Ramos (cell line): ENCODE results near the gene KRT4.
"Not testable (repeated sequence)": the region's sequence is repeated elsewhere in the genome, so short reads cannot be mapped to it uniquely, and the experiment has no call there.

ENCODE experiments used
- in situ Hi-C: fragments of 300-500 bp; cut with MboI; formaldehyde crosslinking; loops from one replicate; pipeline ENCODE4 v1.14.3; 2022; ENCODE audit warnings: low sequenced_read_pairs; ENCODE audit not compliant: unreplicated experiment

The KRT4 gene

DNA sequence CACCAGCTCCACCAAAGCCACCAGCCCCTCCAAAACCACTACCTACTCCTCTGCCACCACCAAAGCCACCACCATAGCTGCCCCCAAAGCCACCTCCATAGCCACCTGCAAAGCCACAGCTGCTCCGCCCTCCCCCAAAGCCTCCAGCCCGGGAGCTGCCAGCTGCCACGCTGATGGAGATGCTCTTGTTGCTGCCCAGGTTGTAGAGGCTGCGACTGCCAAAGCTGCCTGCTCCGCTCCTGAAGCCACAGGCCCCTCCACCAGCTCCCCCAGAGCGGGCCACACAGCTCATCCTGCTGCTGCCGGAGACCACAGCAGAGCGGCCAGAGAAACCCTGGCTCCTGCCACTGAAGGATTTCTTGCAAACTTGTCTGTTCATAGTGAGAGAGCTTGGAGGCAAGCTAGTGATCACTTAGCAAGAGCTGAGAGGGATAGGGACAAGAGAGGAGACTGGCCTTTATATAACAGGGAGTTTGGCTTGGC lies 37.0 kb downstream of the KRT4 start, which contains the start of gene KRT76:
TSS of gene KRT76 (minus strand) at position 433 of the 483 bp plus-strand sequence. CDS start at position 379, 54 bp downstream.
- in situ Hi-C loops: no loop called here

DNA sequence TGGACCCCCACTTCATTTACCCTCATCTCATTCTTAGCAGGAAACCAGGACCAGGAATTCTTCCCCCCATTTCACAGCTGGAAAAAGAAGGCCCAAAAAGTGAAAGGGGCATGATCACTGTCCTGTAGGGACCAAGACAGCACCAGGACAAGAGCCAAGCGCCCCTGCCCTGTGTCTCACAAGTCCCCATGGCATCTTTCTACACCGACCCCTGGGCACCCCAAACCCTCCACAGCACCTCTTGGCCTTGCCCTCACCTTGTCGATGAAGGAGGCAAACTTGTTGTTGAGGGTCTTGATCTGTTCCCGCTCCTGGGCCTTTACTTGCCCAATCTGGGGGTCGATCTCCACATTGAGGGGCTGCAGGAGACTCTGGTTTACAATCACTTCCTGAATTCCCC lies 37.5 kb downstream of the KRT4 start:
- in situ Hi-C loops: no loop called here

DNA sequence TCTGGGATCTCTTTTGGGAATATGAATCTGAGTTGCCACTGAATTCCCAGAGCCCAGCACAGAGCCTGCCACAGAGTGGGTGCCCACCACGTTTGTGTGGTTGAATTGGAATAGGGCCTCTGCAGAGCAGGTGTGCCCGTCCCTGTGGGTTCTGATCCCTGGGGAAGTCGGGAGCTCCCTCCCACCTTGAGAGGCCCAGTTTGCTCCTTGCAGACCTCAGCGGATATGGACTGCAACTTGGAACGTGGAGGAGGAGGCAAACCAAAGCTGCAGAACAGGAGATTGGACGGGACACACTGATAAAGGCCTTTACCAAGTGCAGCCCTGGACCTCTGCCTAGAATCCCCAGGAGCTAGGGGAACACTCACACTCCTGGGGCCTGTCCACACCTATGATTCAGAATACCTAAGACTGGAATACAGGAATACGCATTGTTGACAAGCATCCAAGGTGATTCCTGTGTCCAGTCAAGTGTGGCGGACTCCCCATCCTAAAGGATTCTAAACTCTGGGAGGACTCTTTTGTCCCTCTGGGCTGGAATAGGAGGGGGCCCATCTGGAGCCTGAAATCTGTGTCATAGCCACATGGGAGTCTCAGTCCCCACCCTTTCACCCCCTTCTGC lies 39.2 kb downstream of the KRT4 start:
- in situ Hi-C loops: no loop called here

DNA sequence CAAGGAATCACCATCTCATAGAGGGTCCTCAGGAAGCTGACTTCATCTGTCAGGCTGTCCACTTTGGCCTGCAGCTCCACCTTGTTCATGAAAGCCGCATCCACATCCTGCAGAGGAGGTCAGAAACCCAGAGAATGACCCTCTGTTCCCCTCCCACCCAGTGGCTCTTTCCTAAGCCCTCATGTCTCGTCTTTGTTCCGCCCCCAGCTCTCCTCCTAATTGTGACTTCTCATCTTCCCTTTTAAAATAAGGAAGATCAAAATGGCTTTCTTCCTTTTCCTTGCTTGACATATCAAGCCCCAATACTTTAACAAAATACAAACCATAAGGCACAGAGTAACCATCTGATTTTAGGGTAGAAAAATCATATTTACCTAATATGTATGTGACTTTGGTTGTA lies 41.1 kb downstream of the KRT4 start:
- in situ Hi-C loops: no loop called here

DNA sequence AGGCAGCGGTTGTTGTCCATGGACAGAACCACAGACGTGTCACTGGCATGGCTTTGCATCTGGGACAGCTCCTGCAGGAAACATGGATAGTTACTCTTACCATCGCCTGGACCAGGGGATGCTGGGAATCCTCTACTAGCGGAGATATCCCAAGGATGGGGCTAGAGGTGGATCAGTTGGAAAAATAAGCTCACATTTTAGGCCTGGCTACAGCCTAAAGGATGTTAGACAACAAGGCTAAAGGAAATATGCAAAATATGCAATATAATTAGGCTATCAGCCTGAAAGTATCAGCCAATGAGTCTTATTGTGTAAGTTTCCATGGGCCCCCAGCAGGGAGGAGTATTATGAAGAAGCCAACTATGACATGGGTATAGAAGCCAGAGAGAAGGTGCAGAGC lies 41.7 kb downstream of the KRT4 start:
- in situ Hi-C loops: no loop called here

DNA sequence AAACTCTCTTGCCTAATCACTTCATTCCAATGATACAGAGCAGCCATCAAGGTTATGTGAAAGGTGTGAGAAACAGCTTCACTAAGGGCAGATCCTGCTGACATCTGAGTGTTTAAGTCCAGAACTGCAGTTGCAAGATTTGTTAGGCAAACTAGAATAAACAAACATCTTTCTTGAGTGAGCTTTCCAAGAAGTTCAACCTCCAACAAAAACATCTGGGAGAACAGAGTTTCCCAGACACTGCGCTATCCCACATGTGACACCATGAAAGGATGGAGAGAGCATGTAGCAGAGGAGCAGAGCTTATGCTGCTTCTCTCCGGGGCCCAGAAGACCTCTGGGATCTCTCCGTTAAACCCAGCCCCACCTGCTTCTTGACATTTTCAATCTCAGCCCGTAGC lies 42.4 kb downstream of the KRT4 start:
- in situ Hi-C loops: no loop called here

DNA sequence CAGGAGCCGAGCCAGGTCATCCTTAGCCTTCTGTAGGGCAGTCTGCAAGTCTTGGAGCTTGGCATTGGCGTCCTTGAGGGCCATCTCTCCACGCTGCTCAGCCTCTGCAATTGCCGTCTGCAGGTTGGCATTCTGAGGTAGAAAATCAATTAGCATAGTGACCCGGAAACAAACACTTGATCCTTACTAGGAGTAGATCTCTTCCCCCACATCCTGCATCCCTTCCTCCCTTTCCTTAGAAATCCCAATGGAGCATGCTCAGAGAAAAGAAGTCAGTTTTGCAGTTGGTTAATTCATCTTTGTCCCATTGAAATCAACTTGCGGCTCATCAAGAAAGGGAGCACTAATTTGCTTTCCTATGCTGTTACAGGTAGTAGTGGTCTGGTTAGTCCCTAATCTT lies 42.8 kb downstream of the KRT4 start:
- in situ Hi-C loops: no loop called here

DNA sequence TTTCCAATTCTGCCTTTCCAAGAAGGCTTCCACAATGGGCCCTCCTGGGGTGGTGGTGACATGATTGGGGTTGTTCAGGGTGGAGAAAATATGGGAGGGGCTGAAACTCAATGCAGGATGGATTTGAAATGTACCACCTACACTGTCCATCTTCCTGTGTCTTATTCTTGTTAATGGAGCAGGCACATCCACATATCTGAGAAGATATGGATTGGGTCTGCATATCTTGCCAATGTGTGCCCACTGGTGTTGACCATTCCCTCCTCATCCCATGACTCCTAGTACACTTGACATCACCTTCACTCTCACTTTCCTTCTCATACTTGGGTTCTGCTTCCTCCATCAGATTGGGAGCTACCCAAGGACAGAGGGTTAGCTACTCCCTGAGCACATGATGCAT lies 44.0 kb downstream of the KRT4 start:
- in situ Hi-C loops: no loop called here

DNA sequence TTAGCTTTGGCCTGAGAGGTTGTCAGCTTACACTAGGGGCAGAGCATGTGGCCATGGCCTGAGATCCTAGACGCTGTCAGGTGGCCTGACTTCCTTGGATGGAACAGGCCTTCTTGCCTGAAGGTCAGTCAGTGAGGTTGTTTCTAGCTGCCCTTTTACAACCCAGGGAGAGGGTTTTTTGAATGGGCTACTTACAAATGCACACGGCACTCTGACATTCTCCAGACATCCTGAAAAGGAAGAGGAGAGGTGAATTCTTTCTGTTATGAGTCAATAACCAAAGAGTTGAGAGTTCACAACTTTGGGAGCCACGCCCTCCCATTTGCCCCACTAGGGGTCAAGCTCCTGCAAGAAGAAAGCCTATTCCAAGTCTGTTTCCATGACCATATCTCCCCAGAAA lies 44.6 kb downstream of the KRT4 start:
- in situ Hi-C loops: no loop called here

DNA sequence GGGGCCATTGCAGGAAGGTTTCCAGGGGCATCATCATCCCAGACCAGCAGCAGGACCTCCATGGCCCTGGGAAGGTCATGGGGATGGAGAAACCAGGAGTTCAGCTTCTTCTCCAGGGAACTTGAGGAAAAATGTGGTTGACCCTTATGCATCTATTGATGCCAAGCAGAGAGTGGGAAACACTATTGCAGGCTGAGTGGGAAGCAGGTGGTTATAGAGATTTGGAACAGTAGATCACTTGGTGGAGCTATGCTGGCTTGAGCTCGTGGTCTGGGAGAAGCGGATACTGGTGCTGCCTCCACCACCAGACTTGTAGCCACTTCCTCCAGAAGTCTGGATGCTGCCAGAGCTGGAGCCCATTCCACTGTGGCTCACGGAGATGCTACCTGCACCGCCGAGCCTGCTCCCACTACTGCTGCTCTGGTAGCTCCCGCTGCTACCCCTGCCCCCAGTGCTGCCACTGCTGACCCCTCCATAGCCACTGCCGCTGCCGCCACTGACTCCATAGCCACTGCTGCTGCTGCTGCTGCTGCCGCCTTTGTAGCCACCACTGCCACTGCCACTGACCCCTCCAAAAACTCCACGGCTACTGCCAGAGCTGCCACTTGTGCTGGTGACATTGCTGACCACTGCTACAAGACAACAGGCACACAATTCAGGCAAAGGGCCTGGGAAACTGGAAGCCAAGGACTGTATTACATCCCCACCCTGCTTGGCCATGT lies 45.3 kb downstream of the KRT4 start:
- in situ Hi-C loops: no loop called here

DNA sequence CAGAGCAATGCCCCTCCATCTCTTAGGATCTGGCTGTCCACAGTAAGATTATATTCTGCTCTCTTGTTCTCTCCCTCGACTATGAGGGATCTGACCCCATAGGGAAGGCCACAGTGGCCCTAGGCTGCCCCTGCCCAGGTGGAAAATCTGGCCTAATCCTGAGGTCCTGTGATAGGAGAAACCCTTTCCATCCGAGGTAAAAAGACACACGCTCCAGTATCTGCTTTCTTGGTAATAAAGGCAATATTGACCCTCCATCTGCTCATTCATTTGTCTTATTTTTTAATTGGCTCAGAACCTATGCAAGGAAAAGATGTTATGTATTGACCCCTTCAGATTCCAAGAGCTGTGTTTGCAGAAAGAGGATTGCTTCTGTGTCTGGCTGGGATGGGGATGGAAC lies 46.5 kb downstream of the KRT4 start:
- in situ Hi-C loops: no loop called here

DNA sequence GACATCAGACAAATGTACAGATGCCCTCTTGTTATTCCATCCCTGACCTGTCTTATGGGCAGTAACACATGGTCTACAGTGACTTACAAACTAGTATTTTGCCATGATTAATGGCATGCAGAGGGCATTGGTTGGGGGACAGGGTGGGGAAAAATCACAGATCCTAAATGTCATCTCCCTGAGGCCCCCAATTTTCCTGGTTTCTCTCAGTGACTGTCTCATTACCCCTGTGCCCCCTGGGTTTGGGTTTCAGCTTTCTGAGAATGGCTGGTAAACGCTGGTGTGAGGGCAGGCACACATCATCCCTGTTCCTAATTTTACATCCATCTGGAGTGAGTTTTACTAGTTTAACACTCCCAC lies 46.9 kb downstream of the KRT4 start:
- in situ Hi-C loops: no loop called here

DNA sequence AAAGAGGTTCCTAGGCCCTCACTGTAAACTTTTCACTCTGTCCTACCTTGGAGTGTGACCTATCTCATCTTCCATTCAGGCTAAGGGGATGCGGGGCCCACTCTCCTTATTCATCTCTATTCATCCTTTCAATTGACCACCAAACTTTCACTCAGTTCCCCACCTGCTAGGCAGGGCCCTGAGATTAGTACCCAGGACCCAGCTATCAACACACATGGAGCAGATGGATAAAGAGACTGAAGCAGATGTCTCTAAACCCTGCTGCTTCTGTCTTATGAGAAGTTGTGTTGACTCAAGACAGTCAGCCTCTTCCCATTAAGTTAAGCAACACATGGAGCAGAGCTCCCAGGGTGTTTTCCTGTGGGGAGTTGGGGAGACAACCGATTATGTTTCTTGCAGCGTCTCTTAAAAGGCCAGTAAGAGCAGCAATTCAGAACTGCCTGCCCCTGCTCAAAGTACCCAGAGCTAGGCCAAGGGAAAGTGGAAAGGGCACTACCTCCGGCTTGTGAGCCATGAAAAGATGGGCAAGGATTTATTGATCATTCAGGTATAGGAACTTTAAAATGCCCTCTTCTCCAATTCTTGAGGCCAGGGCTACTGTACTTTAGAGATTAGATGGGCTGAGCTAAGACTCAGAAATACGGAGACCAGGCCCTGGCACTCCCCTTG lies 47.4 kb downstream of the KRT4 start:
- in situ Hi-C loops: no loop called here

DNA sequence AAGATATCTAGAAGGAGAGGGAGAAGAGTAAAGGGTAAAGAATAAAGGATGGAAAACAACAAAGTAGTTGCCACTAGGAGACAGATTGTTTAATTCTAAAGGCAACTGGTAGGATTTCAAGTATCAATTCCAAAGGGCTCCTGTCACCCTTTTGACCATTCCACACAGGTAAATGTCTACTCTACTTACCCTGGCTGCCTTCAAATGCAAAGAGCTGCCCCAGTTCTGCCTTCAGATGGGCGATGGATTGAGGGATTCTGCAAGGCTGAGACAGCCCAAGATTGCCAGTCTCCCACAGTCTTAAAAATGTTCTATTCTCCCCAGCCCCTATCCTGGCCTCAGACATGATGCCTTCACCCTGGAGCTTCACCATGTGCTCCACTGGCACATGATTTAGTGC lies 48.2 kb downstream of the KRT4 start:
- in situ Hi-C loops: no loop called here

DNA sequence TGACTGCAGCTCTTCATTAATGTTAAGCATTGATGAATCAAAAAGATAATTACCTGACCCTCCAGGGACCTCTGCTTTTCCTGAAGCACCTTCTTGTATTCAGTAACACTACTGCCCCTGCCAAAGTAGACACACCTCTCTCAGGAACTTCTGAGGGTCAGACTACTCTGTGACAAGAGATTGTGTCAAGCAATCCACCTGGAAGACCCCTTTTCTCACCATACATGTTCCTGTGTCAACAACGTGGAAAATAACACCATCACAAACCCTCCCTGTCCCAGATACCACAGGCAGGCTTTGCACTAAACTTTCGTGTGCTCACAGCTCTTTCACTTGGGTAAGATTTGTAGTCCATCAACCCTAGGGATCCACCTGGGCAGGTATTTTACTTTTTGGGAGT lies 49.9 kb downstream of the KRT4 start:
- in situ Hi-C loops: no loop called here

DNA sequence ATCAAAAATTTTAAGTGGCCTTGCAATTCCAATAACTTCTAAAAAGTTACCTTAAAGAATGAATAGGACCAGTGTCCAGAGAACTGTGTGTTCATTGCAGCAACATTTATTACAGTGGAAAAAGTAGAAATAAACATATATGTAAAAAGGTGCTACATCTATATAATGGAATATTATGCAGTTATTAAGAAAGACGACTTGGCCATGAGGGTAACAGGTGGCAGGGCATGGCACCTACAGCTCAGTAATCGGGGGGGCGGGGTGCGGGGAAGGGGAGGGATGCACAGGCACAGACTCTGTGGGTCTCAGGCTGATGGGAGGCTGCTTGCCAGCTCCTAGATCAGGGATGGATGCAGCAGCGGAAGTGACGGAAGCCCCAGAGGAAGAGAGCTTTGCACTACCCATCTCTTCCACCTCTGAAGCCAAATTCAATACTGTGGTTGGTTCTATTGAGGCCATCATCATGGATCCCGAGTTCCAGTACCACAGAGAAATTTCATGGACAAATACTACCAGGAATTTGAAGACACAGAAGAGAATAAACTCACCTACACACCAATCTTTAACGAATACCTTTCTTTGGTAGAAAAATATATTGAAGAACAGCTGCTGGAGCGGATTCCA lies 50.8 kb downstream of the KRT4 start:
- in situ Hi-C loops: no loop called here

DNA sequence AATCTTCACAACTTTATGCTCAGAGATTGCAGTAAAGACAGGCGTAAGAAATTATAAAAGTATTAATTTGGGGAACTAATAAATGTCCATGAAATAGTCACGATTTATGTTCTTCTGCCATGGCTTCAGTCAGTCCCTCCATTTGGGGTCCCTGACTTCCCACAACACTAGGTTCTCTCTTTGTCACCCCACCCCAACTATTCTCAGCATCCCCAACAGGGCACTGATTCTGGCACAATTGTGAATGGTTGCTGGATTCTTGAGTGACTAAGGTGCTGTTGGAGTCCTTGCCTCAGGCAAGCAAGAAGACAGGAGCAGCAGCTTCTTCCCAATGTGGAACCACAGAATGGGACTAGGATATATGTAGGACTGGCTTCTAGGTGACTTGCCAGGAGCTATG lies 52.1 kb downstream of the KRT4 start:
- in situ Hi-C loops: no loop called here

DNA sequence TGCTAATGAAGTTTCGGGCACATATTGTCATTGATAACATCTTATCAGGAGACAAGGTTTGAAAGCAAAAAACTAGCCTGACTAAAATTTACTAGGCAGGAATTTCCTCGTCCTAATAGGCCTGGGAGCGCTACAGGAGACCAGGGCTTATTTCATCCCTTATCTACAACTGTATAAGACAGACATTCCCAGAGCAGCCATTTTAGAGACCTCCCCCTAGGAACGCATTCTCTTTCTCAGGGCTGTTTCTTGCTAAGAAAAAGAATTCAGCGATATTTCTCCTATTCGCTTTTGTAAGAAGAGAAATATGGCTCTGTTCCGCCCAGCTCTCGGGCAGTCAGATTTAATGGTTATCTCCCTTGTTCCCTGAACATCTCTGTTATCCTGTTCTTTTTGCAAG lies 52.7 kb downstream of the KRT4 start:
- in situ Hi-C loops: not testable (repeated sequence)

DNA sequence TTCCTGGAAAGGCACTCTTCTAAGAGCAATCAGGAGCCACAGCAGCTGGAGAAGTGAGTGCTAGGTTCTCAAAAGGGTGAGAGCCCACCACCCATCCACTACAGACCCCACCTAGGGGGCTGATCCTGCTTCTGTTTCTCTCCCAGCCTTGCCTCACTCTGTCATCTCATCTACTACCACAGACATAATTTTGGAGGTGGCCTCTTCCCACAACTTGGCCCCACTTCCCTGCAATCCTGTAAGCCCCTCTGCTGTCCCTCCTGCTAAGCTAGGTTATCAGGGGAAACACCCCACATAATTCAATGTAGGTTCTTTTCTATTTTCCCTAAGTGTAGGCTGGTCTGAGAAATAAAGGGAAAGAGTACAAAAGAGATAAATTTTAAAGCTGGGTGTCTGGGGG lies 53.3 kb downstream of the KRT4 start:
- in situ Hi-C loops: no loop called here

DNA sequence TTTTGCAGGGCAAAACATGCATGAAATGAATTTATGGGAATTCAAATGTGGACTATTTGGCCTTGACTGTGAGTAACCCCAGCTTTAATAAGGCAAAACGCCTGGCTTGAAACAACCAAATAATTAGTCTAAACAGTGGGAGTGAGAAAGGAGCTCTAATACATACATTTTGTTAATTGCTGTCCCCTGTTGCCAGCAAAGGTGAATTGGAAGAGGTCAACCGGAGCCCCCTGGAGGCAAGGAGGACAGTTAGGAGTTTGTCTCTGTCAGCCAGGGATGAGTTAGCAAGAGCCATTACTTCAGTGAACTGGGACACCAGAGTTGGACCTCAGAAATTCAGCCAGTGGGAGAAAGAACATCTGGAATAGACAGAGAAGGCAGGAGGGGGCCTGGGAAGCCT lies 54.2 kb downstream of the KRT4 start:
- in situ Hi-C loops: no loop called here

DNA sequence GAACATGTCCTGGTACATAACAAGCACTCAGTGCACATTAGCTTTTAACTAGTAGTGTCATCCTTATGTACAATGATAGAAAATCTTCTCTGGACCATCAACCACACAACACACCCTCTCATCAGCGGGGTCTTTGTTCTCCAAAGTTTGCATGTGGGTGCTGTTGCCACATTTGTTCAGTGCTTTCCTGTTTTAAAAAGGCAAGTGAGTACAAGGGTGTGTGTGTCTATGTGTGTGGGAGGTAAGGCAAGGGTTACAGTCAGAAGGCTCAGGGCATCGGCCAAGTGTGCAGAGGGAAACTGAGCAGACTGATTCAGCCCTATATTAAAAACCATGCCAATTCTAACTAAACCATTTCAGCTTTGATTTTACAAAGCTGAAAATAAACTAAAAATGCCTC lies 54.7 kb downstream of the KRT4 start:
- in situ Hi-C loops: no loop called here
